Calu3 (cell line): Measurements from ENCODE around the gene GNAT1. TPM values are rescaled to one million over a fixed set of nuclear protein-coding genes. Genes with fewer than 3 reads are reported as not detected.

Source experiments
- BruUV-seq: library from RNA; stranded (reverse); fragments of 400-500 nt; replicated peaks from 2 replicates; lab custom pipeline; 2021; lab: Mats Ljungman, UMichigan
- CTCF ChIA-PET: fragments of 300-600 bp; sonication (Branson Sonifier 250); formaldehyde crosslinking; loops from one replicate; lab custom pipeline; 2022; ENCODE audit warnings: antibody characterized with exemption; lab: Charles Lee
- DNase-seq: peaks from one replicate; pipeline ENCODE4 v3.0.0; 2022
- H3K27ac Mint-ChIP-seq: one replicate; pipeline ENCODE4 v1.8.0; 2022; ENCODE audit warnings: mixed read lengths; ENCODE audit not compliant: unreplicated experiment
- H3K27me3 Mint-ChIP-seq: one replicate; pipeline ENCODE4 v1.8.0; 2022; ENCODE audit warnings: mixed read lengths; ENCODE audit not compliant: unreplicated experiment
- H3K36me3 Mint-ChIP-seq: one replicate; pipeline ENCODE4 v1.8.0; 2022; ENCODE audit warnings: mild to moderate bottlenecking, moderate library complexity, mixed read lengths; ENCODE audit not compliant: insufficient read depth, unreplicated experiment
- H3K4me1 Mint-ChIP-seq: one replicate; pipeline ENCODE4 v1.8.0; 2022; ENCODE audit warnings: mild to moderate bottlenecking, low read depth, mixed read lengths; ENCODE audit not compliant: unreplicated experiment
- H3K4me3 Mint-ChIP-seq: one replicate; pipeline ENCODE4 v1.8.0; 2022; ENCODE audit warnings: mild to moderate bottlenecking, low read depth, moderate library complexity, mixed read lengths; ENCODE audit not compliant: unreplicated experiment
- H3K9me3 Mint-ChIP-seq: one replicate; pipeline ENCODE4 v1.8.0; 2022; ENCODE audit warnings: low read depth, mixed read lengths; ENCODE audit not compliant: unreplicated experiment
- CTCF ChIP-seq: fragments of 200-600 bp; IDR thresholded peaks from one replicate; pipeline ENCODE4 v1.8.0; 2022; ENCODE audit warnings: antibody characterized with exemption; ENCODE audit not compliant: unreplicated experiment
- intact Hi-C: fragments of 100-400 bp; cut with micrococcal nuclease; formaldehyde crosslinking; loops from one replicate; pipeline ENCODE4 v1.10.0; 2022; ENCODE audit not compliant: unreplicated experiment
- total RNA-seq: library from RNA; stranded (reverse); gene quantifications from 2 replicates; pipeline ENCODE4 v1.2.3, GENCODE V29; 2022

The GNAT1 gene
- total RNA-seq, 1 experiment from 2014 or later, result not detected

- Mint-ChIP-seq H3K36me3 (no peaks in the 10 kb centered on the region), H3K4me1 (no peaks in the 10 kb centered on the region), H3K9me3 (no peaks in the 10 kb centered on the region), H3K27me3 (no peaks in the 10 kb centered on the region), H3K27ac (no peak overlapping the region), H3K4me3 (no peak overlapping the region)
- no TSS peak for BruUV-seq
- DNase-seq, result no peak
- intact Hi-C loops, result no loop called here
- no peak for TF ChIP-seq CTCF
- CTCF ChIA-PET, result no interaction called here
Observed at GRCh38 chr3:50177346-50177745, 14.1 kb upstream of the GNAT1 start.

- Mint-ChIP-seq H3K4me1 (peaks cover 11% of the 10 kb centered on the region), H3K36me3 (no peaks in the 10 kb centered on the region), H3K9me3 (no peaks in the 10 kb centered on the region), H3K27ac (no peak overlapping the region), H3K4me3 (no peak overlapping the region), H3K27me3 (no peaks in the 10 kb centered on the region)
- intact Hi-C loops, result no loop called here
- no peak for DNase-seq
- no peak for TF ChIP-seq CTCF
- CTCF ChIA-PET, result interaction anchor here (0.6 to 0.7 kb wide), 2 partner anchors 46 to 226 kb away, joined by 3 read pairs; no protein-coding TSS in a partner anchor
- no TSS peak for BruUV-seq
Observed at GRCh38 chr3:50179710-50180109, 11.7 kb upstream of the GNAT1 start.

DNA sequence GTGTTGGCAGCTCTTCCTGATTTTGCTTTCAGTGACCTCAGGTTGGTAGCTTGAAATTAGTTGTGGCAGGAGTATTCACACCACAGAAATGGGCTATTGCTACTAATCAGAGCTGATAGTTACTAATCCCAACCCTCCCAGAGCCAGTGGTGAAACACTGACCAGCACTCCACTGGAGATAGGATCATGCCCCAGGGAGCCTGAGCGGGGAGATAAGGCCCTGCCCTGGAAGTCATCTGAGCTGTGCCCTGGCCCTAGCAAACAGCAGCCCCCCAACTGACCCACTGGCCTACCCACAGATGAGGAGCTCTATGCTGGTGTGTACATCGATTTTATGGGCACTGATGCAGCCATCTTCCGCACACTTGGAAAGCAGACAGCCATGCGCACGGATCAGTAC, 9.4 kb upstream of the GNAT1 start:
- CTCF ChIA-PET, result interaction anchor here (0.8 to 1.2 kb wide), 2 partner anchors 9 to 83 kb away, joined by 3 read pairs; no protein-coding TSS in a partner anchor
- no peaks in the 10 kb centered on the region for H3K36me3 Mint-ChIP-seq
- H3K9me3 Mint-ChIP-seq, result no peaks in the 10 kb centered on the region
- intact Hi-C loops, result no loop called here
- H3K4me3 Mint-ChIP-seq, result no peak overlapping the region
- TF ChIP-seq CTCF, result no peak
- no peak for DNase-seq
- H3K27ac Mint-ChIP-seq, result no peak overlapping the region
- BruUV-seq, result no TSS peak
- H3K27me3 Mint-ChIP-seq, result no peaks in the 10 kb centered on the region
- peaks cover 11% of the 10 kb centered on the region for H3K4me1 Mint-ChIP-seq

DNA sequence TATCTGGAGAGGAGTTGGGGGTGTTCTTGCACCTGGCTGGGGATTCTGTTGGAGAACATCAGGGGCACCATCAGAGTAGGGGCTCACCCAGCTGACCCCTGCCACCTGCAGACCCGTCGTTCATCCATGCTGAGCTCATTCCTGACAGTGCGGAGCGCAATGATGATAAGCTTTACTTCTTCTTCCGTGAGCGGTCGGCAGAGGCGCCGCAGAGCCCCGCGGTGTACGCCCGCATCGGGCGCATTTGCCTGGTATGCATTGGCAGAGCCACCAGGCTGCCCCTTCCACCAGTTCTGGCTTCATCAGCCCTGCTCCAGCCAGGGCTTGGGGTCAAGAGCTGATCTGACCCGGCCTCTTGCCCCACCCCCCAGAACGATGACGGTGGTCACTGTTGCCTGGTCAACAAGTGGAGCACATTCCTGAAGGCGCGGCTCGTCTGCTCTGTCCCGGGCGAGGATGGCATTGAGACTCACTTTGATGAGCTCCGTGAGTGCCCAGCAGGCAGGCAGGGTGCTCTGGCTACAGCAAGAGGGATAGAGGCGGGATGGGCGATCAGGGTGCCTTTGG, 8.8 kb upstream of the GNAT1 start:
- Mint-ChIP-seq H3K9me3 (no peaks in the 10 kb centered on the region), H3K27me3 (no peaks in the 10 kb centered on the region), H3K36me3 (no peaks in the 10 kb centered on the region), H3K4me1 (peaks cover 11% of the 10 kb centered on the region), H3K27ac (no peak overlapping the region), H3K4me3 (no peak overlapping the region)
- TF ChIP-seq CTCF, result no peak
- CTCF ChIA-PET, result interaction anchor here (0.6 to 1.2 kb wide), 4 partner anchors 10 to 1813 kb away, joined by 3 to 4 read pairs (median 3); partner anchors contain the start of gene RPL29
- intact Hi-C loops, result no loop called here
- DNase-seq, result no peak
- no TSS peak for BruUV-seq
